HK-2 (cell line): ENCODE measurements around the gene METTL24.

Experiments used
- DNase-seq: peaks from one replicate; pipeline ENCODE4 v3.0.0-alpha.2; 2018; ENCODE audit not compliant: unreplicated experiment

Gene METTL24

DNA sequence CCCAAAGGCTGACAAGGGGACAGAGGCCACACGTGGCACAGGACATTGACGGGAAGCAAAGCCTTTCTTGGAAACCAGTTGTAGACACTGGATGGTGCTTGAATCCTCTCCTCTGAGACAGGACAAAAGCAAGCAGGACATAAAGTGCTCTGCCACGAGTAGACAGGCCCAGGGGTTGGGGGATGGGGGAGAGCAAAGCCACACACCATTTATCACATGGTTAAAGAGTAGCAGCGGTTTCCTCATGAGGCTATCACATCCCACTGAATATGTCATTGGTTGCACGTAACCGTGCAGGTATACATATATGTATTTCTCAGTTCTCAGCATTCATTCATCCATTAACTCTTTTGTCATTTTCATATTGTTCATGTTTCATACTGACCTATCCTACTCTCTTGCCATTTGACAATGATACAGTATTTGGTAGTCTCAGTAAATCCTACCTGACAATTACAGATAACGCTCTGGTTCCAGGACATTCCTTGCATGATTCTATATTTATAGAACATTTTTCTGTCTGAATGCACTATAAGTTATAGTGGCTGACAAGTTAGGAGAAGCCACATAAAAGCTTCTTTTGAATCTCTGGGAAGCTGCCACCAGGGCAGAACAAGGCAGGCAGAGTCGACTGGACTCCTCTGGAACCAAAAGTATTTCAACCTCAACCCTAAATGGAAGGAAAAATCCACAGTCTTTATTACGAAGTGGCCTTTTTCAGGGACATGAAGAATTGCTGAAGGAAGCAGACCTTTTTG is 23.5 kb downstream of the METTL24 start:
- no peak for DNase-seq

DNA sequence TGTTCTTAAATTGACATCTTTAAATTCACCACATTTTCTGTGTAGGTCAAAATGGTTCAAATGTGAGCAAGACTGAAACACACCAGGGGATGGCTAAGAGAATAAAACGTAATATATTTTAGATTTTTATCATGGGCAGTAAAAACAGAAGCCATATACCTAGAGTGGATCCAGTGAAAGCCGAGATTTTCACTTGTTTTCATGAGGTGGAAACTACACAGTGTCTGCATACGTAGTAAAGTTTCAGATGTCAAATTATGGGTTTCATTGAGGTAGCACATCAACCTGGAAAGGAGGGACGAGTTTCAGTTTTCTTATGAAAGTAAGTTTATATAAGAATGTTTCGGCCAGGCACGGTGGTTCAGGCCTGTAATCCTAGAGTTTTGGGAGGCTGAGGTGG is 25.9 kb downstream of the METTL24 start:
- no peak for DNase-seq

DNA sequence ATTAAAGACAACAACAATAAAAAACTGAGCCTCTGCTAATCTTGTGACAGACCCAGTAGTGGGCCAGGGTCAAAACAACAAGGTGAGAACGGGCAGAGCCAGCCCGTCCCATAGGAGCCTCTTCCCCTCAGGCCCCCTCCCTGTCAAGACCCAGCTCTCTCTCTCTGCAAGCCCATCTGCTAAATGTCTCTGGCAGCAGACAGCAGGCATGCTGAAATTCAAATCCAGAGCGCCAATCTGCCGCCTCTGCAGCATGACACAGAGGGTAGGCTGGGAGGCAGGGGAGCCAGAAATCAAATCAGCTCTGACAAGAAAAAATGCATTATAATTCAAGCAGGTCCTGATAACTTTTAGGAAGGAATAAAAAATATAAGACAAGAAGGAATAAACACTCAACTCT is 26.3 kb downstream of the METTL24 start:
- no peak for DNase-seq

DNA sequence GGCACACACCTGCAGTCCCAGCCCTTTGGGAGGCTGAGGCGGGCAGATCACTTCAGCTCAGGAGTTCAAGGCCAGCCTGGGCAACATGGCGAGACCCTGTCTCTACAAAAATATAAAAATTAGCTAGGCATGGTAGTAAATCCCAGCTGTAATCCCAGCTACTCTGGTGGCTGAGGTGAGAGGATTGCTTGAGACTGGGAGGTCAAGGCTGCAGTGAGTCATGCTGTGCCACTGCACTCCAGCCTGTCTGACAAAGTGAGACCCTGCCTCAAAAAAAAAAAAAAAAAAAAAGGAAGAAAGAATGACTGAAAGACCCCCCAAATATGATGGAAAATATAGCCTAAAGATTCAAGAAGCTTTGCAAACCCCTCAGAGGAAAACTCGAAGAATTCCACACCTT is 26.8 kb downstream of the METTL24 start:
- DNase-seq: no peak

DNA sequence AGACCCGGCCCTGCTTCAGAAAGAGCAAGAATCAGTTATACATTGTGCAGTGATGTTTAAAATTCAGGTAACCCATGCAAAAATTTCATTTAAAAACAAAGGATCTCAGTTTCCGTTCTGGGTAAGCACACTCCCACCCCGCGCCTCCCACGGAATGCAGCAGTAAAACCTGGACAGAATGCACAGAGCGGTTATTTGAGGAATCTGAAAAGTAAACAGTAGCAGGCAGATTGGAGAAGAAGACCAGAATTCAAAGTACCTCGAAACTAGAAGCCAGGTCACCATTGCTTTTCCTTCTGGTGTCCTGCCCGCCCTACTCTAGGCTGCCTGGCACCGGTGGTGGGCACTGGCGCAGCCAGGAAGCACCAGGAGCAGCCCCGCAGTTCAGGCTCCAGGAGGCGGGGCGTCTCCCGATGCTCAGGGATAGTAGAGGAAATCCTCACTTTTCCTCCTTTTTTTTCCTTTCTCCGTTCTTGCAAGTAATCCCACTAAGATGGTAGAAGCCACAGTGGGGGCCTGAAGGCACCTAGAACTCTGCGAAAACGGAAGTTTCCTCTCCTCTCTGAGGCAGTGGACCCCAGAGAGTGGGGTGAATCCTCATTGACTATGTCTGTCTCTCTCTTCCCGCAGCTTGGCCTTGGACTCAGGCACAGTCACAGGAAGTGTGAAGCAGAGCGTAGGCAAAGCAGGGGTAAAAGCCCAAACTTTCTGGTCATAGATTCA is 28.3 kb downstream of the METTL24 start:
- DNase-seq: no peak

DNA sequence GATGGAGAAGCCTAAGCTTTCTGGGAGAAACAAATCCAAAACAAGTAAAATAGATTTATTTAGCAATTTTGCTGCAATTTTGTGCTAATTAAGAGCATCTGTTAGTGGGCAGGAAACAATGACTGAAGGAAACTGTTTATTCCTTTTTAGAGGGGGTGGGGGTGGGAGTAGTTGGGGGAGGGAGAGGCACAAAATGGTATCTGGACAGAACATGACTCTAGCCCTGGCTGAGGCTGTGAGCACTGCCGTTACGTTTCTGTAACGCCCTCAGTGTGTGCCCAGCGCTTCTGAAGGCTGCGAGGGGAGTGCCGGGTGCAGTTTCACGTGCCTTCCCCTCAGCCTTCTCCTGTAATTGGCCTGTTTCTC is 28.8 kb downstream of the METTL24 start:
- DNase-seq: no peak

DNA sequence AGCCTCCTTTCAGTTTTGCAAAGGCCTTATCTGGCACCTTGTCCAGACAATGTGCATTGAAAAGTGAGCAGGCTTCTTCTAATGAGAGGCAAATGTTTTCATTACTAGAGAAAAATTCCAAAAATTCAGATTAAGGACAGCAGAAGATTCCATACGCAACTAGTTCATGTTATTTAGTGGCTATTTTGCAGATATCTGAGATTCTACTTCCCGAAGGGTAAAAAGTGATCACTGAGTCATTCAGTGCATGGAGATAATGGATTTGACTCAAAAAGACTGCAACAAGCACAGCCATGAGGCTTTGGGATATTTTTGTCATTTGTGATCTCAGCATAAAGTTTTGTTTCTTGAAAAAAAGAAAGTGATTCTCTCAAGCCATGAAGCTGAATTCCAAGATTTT is 29.9 kb downstream of the METTL24 start:
- no peak for DNase-seq

DNA sequence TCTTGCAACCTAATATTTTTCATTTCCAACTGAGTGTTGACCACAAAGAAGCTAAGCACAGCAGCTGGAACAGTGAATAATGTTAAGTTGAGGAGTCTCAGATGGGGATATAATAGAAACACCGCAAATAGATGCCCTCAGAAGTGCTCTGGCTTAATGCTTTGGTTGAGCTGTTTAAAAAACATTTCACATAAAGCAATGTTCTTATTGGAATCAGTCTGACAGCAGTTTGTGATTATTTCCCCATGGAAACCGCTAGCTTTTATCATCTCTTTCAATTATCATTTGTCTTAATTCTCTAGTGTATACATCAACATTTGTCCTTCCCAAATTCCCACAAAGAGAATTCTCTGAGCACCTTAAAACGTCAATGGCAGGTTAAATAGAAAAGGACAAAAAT is 30.8 kb downstream of the METTL24 start:
- DNase-seq: no peak

DNA sequence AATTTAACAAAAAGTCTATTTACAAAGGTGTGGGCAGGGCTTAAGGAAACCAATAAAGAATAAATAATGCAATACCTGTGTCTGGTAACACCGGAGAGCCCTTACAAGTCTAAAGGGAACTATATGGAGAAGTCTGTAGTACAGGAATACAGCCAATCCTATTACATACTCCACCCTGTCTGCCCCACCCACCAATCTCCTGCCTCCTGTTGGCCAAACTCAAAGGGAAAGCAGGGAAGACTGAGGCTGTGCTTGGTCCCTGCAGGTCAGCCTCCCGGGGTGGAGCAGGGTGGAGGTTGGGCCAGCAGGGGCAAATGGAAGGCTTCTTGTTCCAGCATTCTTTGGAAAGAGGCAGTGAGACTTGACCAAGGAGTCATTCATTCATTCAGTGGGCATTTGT is 31.5 kb downstream of the METTL24 start:
- no peak for DNase-seq

DNA sequence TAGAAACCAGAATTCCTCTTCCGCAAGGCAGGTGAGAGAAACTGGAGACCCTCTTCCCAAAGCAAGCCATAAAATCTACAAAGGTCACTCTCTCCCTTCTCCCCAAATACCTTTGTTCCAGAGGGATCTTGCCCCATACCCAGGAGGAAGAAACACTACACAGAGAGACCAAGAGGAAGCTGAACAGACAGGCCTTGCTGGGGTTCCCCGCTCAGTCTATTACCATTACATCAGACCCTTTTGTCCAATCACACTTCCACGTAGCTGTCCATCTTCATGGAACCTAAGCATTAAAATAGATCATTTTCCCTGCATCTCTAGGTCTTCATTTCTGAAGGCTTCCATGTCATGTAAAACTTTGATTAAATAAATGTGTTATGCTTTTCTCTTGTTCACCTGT is 32.1 kb downstream of the METTL24 start:
- DNase-seq: no peak

DNA sequence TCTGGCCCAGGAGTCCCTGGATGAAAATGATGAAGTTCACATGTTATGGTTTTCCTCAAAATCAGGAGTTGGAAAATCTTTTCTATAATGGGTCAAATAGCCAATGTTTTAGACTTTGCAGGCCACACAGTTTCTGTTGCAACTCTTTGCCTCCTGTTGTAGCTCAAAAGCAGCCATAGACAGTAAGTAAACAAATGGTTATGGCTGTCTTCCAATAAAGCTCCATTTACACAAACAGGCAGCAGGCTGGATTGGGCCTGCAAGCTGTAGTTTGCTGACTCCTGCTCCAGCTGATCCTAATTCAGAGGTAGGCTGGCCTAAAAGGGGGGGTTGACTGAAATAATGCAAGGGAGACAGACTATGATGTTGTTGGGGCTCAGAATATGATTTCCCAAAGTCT is 33.0 kb downstream of the METTL24 start:
- no peak for DNase-seq

DNA sequence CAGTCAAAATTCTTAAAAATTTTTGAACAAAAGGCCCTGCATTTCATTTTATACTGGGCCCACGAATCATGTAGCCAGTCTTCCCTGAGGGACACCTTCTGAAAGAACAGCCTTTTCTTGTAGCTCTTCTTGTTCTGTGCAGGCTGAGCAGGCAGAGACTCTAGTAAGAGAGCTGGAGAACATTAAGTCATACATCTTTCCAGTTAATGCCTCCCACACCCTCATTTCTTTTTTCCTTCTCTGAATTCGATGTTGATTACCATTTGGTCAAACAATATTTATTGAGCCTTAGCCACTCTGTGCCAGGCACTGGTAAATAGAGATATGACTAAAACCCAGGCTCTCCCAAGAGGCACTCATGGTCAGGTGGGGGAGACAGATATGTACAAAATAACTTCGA is 33.6 kb downstream of the METTL24 start:
- no peak for DNase-seq

DNA sequence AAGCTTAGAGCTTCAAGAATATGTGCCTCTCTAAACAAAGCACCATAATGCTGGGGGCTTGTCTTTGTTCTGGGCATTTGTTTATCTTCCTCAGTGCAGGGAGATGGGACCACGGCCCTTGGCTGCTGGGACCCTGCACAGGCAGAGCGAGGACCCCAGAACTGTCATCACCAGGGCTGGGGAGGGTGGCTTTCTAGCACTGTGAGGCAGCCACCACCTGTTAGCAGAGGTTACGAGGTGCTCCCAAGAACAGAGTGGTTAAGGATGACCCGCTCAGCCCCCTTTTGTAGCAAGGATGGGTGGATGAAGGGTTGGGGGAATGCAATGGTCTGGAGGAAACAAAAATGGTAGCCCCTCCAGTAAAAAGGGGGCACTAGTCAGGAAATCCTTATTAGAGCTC is 34.9 kb downstream of the METTL24 start:
- no peak for DNase-seq

DNA sequence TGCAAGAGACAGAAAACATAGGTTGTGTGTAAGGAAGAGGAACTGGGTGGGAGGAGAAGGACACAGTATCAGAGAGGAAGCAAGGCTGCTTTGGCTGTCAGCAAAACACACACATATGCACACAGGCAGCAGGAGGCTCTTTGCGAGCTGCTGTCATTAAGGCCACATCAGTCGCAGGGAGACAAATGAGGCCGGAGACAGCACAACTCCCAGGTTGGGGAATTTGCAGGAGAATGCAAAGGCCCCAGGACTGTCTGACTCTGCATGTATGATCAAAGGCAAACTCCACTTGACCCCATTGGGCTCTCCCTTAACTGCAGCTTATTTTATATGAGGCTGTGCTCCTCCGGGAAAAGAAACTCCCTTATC is 35.3 kb downstream of the METTL24 start:
- DNase-seq: no peak

DNA sequence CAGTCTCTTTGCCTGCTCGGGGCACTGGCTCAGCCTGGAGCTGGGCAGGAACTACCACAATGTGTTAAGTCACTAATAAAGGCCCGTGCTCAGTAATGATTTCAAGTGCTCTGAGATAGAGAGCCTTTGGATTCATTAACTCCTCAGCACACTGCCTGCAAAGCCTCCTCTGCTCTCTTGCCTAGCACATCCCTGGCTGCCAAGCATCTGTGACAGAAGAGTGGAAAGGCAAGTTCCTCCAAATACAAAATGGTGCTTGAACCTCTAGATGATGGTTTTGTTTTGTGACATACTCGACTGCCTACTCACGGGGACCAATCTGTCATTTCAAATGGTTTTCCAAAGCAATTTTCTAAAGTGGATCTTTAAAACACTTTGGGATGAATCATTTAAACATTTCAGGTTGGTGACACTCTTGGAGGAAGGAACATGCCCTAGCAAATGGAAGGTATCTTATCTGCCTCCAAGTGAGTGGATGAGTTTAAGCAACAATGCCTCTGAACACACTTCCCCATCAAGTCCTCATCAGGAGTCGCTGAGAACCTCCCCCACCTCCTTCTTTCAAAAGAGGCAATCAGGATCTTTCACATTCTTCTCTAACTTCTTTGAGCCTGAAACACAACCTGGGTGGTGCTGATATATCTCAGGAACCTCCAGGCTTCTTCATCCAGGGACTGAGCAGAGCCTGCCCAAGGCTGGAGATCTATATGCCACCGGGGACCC is 35.8 kb downstream of the METTL24 start:
- DNase-seq: no peak

DNA sequence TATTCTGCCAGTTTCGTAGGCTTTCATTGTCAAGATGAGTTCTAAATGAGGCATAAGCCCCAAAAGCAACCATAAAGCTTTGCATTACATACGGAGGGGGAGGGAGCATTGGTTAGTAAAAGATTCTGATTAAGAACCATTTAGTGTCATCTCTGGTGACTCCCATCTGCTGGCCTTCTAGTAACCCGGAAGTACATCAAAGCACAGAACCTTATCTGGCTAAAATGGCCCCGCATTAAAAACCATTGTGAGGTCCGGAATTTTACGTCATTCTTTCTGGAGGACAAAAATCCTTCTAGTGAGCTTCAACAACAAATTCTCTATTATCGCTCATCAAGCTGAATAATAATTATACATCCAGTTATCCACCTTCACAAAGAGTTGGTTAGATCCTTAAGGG is 37.8 kb downstream of the METTL24 start:
- DNase-seq: no peak

DNA sequence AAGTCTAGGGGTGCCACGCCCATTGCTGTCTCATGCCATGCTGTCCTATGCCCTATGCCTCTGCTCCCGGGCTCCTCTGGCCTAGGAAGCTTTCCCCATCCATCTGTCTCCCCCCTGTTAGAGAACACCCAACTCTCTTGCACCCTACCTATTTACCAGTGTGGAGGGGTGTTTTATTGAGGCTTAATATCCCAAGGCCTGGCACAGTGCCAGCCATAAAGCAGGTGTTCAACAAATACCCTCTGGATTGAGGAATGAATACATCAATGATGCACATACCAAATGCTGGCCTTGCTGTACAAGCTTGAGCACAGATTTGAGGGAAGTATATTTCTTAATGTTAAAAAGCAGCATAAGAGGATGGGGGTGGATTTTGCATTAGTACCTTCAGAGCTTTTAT is 38.3 kb downstream of the METTL24 start:
- DNase-seq: no peak

DNA sequence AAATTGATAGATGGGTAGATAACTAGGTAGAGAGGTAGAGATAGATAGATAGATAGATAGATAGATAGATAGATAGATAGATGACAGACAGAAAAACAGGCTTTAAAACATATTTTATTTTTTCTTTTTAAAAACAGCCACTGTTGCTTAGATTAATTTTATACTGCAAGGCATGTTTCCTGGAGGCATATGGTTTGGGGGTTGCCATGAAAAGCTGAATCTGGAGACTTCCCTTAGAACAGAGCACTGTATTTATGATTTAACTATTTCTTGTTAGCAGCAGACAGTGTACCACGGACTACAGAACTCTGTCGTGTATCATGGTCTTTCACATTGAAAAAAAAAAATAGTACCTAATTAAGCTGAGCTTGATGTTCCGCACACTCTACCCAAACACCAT is 38.8 kb downstream of the METTL24 start:
- DNase-seq: no peak

DNA sequence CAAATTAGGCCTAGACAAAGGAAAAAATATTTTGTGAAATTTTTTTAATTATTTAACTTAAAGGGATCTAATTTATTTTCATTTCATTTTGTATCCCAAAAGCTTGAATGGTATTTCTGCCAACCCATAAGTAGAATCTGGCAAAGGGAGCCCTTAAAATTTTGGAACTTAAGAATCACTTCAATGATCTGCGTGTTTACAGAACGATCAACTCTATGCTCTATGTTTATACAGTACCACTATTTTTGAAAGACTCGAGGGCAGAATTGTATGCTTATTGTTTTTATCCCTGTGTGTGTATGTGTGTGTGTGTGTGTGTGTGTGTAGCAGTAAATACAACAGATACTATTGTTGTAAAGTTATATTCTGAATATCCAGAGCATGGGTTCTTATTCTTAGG is 39.2 kb downstream of the METTL24 start:
- DNase-seq: no peak

DNA sequence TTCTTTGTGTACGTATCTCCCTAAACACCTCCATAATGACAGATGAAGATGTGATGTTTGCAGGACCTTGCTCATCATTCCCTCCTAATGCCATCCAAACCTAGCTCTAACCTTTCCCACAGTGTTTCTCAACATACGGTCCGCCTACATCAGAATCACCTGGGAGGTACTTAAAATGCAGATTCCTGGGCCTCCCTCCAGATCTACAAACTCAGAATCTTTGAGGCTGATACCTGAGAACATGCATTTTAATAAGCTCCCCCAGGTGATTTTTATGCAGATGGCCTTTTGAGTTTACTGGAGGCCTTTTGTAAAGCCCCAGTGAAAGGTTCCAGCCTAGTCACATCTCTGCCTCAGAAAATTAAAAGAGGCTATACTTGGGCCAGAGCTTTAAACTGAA is 40.5 kb downstream of the METTL24 start:
- DNase-seq: no peak

DNA sequence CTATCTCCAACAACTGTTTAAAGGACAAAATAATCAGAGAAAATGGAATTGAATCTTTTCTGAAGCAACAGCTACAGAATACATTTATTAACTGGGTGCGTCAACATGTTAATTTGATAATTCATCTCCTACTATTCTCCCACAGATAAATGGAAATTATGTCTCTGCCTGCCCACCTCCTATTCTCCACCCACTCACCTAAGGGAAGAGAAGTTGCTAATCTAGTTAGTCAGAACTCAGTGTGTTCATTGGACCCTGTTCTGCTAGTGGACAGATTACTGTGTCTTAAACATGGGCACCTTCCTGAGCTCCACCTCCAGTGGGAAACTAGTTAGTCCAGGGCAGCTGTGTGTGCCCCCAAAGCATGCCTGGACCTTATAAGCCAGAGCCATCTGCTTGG is 41.0 kb downstream of the METTL24 start:
- DNase-seq: no peak

DNA sequence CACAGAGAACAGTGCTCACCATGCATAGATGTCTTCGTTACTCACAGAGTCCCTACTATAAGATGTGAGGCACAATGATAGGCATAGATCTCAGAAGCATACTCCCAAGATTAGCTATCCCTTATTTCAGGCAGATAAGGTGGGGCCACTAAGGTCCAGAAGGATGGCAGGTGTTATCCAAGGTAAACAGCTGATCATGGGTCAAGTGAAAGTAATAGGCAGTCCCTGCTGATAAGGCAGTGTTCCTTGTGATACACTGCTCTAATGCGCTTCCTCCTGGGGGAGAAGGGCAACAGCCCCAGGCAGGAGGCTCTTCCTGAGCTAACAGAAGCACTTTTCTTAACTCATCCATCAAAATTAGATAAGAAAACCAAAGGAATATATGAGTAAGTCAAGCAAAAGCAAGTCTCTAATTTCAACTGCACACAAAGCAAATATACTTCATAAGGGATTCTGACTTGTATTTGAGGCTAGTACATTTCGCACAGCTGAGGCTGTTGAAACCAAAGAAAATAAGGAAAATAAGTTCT is 42.2 kb downstream of the METTL24 start:
- DNase-seq: no peak
